ENCODE results near the gene CSNK1G1. TPM values are rescaled to one million over a fixed set of nuclear protein-coding genes. Genes with fewer than 3 reads are reported as not detected.

The CSNK1G1 gene
- polyA plus RNA-seq, 1 donor from 2014 or later, result 18.9 TPM

- no peaks in the 10 kb centered on the region for H3F3A ChIP-seq (ENCODE audit: insufficient read depth, low read length, poor library complexity, severe bottlenecking)
- no peaks in the 10 kb centered on the region for H3K27me3 ChIP-seq (ENCODE audit: insufficient read depth, low read depth, low read length)
- TF ChIP-seq EP300 (conservative IDR thresholded peaks at IDR 0.05; ENCODE audit: poor library complexity, severe bottlenecking) (no peak), MXI1 (conservative IDR thresholded peaks at IDR 0.05; ENCODE audit: poor library complexity, severe bottlenecking) (no peak), POLR2AphosphoS5 (IDR thresholded peaks at IDR 0.05) (no peak), RAD21 (conservative IDR thresholded peaks at IDR 0.05) (no peak), CTCF (IDR thresholded peaks at IDR 0.05; ENCODE audit: poor library complexity, severe bottlenecking) (no peak)
- TF ChIP-seq, protein P1, sequence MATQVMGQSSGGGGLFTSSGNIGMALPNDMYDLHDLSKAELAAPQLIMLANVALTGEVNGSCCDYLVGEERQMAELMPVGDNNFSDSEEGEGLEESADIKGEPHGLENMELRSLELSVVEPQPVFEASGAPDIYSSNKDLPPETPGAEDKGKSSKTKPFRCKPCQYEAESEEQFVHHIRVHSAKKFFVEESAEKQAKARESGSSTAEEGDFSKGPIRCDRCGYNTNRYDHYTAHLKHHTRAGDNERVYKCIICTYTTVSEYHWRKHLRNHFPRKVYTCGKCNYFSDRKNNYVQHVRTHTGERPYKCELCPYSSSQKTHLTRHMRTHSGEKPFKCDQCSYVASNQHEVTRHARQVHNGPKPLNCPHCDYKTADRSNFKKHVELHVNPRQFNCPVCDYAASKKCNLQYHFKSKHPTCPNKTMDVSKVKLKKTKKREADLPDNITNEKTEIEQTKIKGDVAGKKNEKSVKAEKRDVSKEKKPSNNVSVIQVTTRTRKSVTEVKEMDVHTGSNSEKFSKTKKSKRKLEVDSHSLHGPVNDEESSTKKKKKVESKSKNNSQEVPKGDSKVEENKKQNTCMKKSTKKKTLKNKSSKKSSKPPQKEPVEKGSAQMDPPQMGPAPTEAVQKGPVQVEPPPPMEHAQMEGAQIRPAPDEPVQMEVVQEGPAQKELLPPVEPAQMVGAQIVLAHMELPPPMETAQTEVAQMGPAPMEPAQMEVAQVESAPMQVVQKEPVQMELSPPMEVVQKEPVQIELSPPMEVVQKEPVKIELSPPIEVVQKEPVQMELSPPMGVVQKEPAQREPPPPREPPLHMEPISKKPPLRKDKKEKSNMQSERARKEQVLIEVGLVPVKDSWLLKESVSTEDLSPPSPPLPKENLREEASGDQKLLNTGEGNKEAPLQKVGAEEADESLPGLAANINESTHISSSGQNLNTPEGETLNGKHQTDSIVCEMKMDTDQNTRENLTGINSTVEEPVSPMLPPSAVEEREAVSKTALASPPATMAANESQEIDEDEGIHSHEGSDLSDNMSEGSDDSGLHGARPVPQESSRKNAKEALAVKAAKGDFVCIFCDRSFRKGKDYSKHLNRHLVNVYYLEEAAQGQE (IDR thresholded peaks at IDR 0.05; ENCODE audit: borderline replicate concordance), result no peak
- no peak overlapping the region for H3K9ac ChIP-seq (ENCODE audit: low read length)
- H3K9me3 ChIP-seq (ENCODE audit: low read length), result no peaks in the 10 kb centered on the region
- no peak overlapping the region for H3K27ac ChIP-seq (ENCODE audit: low read length)
- H3K4me3 ChIP-seq (ENCODE audit: low read length), result no peak overlapping the region
- H4K20me1 ChIP-seq (ENCODE audit: insufficient read depth), result no peaks in the 10 kb centered on the region
- peaks cover 6% of the 10 kb centered on the region for H3K79me2 ChIP-seq (replicated peaks; ENCODE audit: insufficient read depth, low read length)
- no peak overlapping the region for H2AFZ ChIP-seq (ENCODE audit: low read depth, low read length)
- no peak overlapping the region for H3K4me2 ChIP-seq (ENCODE audit: low read length)
- H3K36me3 ChIP-seq (ENCODE audit: insufficient read depth, low read length), result no peaks in the 10 kb centered on the region
- H3K9me2 ChIP-seq (ENCODE audit: insufficient read depth, low read length), result no peaks in the 10 kb centered on the region
Measured at GRCh38 chr15:64344651-64345294, 11.2 kb downstream of the CSNK1G1 start.

DNA sequence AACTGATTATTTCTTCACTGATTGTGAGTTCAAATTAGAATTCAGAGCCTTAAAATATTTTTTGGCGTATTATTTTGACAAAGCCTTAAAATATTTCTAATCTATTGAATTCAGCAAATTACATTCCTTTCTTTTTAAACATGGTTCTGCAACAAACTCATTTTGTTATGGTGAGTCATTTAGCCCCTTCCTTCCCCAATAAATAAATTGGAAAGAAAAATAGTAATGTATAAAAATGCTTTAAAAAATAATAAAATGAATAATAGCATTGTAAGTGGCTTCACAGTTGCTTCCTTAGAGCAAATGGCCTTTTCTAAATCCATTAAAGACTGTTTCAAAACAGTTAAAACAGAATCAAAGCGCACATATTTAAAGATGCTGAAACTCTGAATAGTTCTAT is 12.1 kb downstream of the CSNK1G1 start:
- H3K36me3 ChIP-seq (ENCODE audit: insufficient read depth, low read length), result no peaks in the 10 kb centered on the region
- H3K9me2 ChIP-seq (ENCODE audit: insufficient read depth, low read length), result no peaks in the 10 kb centered on the region
- no peaks in the 10 kb centered on the region for H3K79me2 ChIP-seq (replicated peaks; ENCODE audit: insufficient read depth, low read length)
- no peaks in the 10 kb centered on the region for H4K20me1 ChIP-seq (ENCODE audit: insufficient read depth)
- H3K4me3 ChIP-seq (ENCODE audit: low read length), result no peak overlapping the region
- H2AFZ ChIP-seq (ENCODE audit: low read depth, low read length), result no peak overlapping the region
- no peak overlapping the region for H3K4me2 ChIP-seq (ENCODE audit: low read length)
- no peak overlapping the region for H3K9ac ChIP-seq (ENCODE audit: low read length)
- H3K9me3 ChIP-seq (ENCODE audit: low read length), result no peaks in the 10 kb centered on the region
- H3F3A ChIP-seq (ENCODE audit: insufficient read depth, low read length, poor library complexity, severe bottlenecking), result no peaks in the 10 kb centered on the region
- TF ChIP-seq POLR2AphosphoS5 (IDR thresholded peaks at IDR 0.05) (no peak), CTCF (IDR thresholded peaks at IDR 0.05; ENCODE audit: poor library complexity, severe bottlenecking) (no peak), RAD21 (conservative IDR thresholded peaks at IDR 0.05) (no peak), MXI1 (conservative IDR thresholded peaks at IDR 0.05; ENCODE audit: poor library complexity, severe bottlenecking) (no peak), SMC3 (conservative IDR thresholded peaks at IDR 0.05; ENCODE audit: poor library complexity) (no peak), TAF1 (IDR thresholded peaks at IDR 0.05; ENCODE audit: low read depth) (no peak), EP300 (conservative IDR thresholded peaks at IDR 0.05; ENCODE audit: poor library complexity, severe bottlenecking) (no peak)
- TF ChIP-seq, protein P1 (IDR thresholded peaks at IDR 0.05; ENCODE audit: borderline replicate concordance), result no peak
- H3K27me3 ChIP-seq (ENCODE audit: insufficient read depth, low read depth, low read length), result no peaks in the 10 kb centered on the region
- H3K27ac ChIP-seq (ENCODE audit: low read length), result no peak overlapping the region
